Measurements from ENCODE around the gene ACE2.

The ACE2 gene

GRCh38 chrX:15547356-15547755 is 53.4 kb downstream of the ACE2 start:
- no peak for TF ChIP-seq CTCF (conservative IDR thresholded peaks at IDR 0.05; ENCODE audit: low read depth, low read length)
- H3K4me3 ChIP-seq (ENCODE audit: low read depth, low read length), result no peak overlapping the region
- no peak for DNase-seq (ENCODE audit: low read depth)

GRCh38 chrX:15546745-15547144 is 54.0 kb downstream of the ACE2 start:
- no peak for TF ChIP-seq CTCF (conservative IDR thresholded peaks at IDR 0.05; ENCODE audit: low read depth, low read length)
- no peak overlapping the region for H3K4me3 ChIP-seq (ENCODE audit: low read depth, low read length)
- DNase-seq (ENCODE audit: low read depth), result no peak

DNA sequence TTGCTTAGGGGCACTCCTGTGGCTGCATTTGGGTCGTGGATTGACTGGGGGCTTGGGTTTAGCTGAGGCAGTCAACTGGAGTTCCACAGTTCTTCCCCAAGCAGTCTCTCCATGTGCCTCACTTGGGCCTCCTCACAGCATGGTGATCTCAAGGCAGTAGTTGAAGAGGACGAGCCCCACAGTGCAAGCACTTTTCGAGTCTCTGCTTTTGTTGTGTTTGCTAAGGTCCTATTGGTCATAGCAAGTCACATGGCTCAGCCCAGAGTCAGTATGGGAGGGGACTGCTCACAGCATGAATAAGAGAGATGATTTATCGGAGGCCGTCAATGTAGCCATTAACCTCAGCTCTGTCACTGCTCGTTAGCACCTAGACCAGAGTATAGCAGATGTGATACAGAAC is 70.4 kb downstream of the ACE2 start:
- TF ChIP-seq CTCF (conservative IDR thresholded peaks at IDR 0.05; ENCODE audit: low read depth, low read length), result no peak
- H3K4me3 ChIP-seq (ENCODE audit: low read depth, low read length), result no peak overlapping the region
- DNase-seq (ENCODE audit: low read depth), result no peak

DNA sequence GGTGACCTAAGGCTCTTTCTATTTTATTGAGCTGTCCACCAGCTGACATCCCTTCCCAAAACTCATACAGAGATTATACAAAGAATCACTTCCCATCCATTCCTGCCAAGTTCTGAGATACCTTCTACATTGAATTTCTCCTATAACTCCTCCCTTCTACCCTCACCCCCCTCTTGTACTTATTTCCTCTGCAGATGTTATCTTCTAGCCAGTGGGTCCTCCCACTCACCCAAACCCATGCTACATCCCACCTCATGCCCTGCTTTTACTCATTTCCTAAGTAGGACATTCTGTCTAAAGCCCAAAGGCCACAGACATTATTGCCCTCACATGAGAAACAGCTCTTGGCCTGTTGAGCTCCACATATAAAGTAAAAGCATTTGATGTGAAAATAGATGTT is 71.6 kb downstream of the ACE2 start:
- no peak for DNase-seq (ENCODE audit: low read depth)
- H3K4me3 ChIP-seq (ENCODE audit: low read depth, low read length), result no peak overlapping the region
- no peak for TF ChIP-seq CTCF (conservative IDR thresholded peaks at IDR 0.05; ENCODE audit: low read depth, low read length)

DNA sequence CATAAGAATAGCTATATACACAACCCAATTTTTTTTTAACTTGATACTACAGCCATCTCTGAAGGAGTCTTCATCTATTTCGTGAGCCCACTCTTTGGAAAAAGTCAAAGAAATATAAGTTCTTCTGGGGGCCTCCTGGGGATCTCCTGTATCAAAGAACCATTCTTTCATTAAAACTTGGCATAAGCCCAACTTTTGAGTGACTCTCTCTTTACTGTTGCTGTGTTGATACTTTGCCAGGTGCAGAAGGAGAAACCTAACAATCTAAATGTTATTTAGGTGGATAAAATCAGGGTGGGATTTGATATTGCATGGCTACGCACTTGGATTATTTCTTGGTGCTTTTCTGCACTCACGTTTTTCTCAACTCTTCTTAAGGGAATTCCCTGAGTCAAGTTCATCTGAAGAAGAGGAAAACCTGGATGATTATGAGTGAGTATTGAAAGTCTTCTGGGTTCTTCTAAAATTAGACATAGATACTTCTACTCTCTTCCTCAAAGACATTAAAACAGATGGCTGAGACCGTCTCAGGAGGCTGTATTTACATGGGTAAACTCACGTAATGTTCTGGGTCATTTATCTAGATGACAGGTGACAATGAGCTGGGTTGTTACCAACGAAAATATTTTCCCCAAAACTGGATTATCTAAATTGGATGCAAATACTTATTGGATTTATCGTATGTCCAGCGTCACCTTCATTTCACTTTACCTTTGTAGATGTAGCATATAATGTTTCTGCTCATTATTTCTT is 74.9 kb downstream of the ACE2 start:
- no peak for DNase-seq (ENCODE audit: low read depth)
- H3K4me3 ChIP-seq (ENCODE audit: low read depth, low read length), result no peak overlapping the region
- no peak for TF ChIP-seq CTCF (conservative IDR thresholded peaks at IDR 0.05; ENCODE audit: low read depth, low read length)

GRCh38 chrX:15524417-15524816 is 76.3 kb downstream of the ACE2 start:
- no peak overlapping the region for H3K4me3 ChIP-seq (ENCODE audit: low read depth, low read length)
- no peak for TF ChIP-seq CTCF (conservative IDR thresholded peaks at IDR 0.05; ENCODE audit: low read depth, low read length)
- peak; percentile 59 for DNase-seq (ENCODE audit: low read depth)

DNA sequence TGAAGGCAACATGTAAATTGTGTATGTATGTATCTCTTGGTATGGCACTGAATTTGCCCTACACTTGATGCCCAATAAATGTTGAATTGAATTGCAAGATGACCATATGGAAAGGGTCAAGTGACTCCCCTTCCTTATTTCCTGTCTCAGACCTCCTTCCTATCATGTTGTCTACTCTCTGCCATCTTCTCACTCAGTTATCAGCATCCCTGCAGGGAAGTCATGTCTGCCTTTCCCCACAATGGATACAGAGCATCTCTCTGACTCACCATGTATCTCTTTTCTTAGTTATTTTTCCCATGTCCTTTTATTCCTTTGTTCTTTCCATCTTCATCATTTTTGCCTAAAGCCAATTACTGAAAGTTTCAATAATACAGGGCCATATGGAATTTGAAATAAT is 77.7 kb downstream of the ACE2 start:
- no peak for DNase-seq (ENCODE audit: low read depth)
- TF ChIP-seq CTCF (conservative IDR thresholded peaks at IDR 0.05; ENCODE audit: low read depth, low read length), result no peak

More for the DNA sequence above, 77.7 kb downstream of the ACE2 start:
- H3K4me3 ChIP-seq (ENCODE audit: low read depth, low read length), result no peak overlapping the region

All from choroid plexus epithelial cell (primary cell).